Thyroid gland (tissue), 4 donors: ENCODE measurements around the gene NDUFS7. TPM values are rescaled to one million over a fixed set of nuclear protein-coding genes. Genes with fewer than 3 reads are reported as not detected.

Experiments
- DNase-seq, 2 donors: peaks; one replicate each; pipeline ENCODE4 v3.0.0-alpha.2; 2019
- H3K27ac ChIP-seq, 3 donors: fragments of 200-600 bp; sonication (generic); 1 replicate in 2 of 3; 2 replicates in 1 of 3; pipeline ENCODE4 v1.5.1; 2016 to 2019; ENCODE audit warnings: mild to moderate bottlenecking in 1 of 3, moderate library complexity in 1 of 3
- H3K27me3 ChIP-seq: fragments of 200-600 bp; sonication (generic); one replicate; pipeline ENCODE4 v1.5.1; 2019
- H3K36me3 ChIP-seq, 2 donors: fragments of 200-600 bp; sonication (generic); one replicate each; pipeline ENCODE4 v1.5.1; 2016 to 2019
- H3K4me1 ChIP-seq, 2 donors: fragments of 200-600 bp; sonication (generic); one replicate each; pipeline ENCODE4 v1.5.1; 2017 to 2019
- H3K4me3 ChIP-seq, 3 donors: fragments of 200-600 bp; sonication (generic); replicated peaks in 1 of 3; 1 replicate in 2 of 3; 2 replicates in 1 of 3; pipeline ENCODE4 v1.5.1; 2016; ENCODE audit warnings: mild to moderate bottlenecking in 1 of 3
- H3K9me3 ChIP-seq: fragments of 200-600 bp; sonication (generic); one replicate; pipeline ENCODE4 v1.5.1; 2017
- CTCF ChIP-seq, 6 experiments: fragments of 200-600 bp in 3 of 6; fragments of 450-650 bp in 3 of 6; sonication (generic) in 3 of 6; IDR thresholded peaks; one replicate each; pipeline ENCODE4 v1.5.1; 2016 to 2019; ENCODE audit warnings: antibody characterized with exemption in 6 of 6, mild to moderate bottlenecking in 2 of 6, inconsistent platforms in 1 of 6, moderate library complexity in 1 of 6
- POLR2A ChIP-seq, 2 donors: fragments of 450-650 bp; IDR thresholded peaks; one replicate each; pipeline ENCODE4 v1.6.1; 2017; ENCODE audit warnings: antibody characterized with exemption in 2 of 2, mild to moderate bottlenecking in 2 of 2, moderate library complexity in 1 of 2
- WGBS, 2 donors: methylation state at CpG; one replicate each; pipeline ENCODE4 v1.1.5; 2017; 5-methylcytosine and 5-hydroxymethylcytosine counted together
- intact Hi-C: fragments of 100-400 bp; cut with DNase I; formaldehyde crosslinking; loops from one replicate; pipeline ENCODE4 v1.15.1; 2023
- total RNA-seq, 4 donors: library from RNA; depleted of rRNA; stranded (reverse); fragments of >200 nt; gene quantifications; one replicate each; pipeline ENCODE4 v1.2.3, GENCODE V29; 2016

NDUFS7 gene
- total RNA-seq, 4 donors from 2014 or later: 75.2 to 185 (median 108) TPM

DNA sequence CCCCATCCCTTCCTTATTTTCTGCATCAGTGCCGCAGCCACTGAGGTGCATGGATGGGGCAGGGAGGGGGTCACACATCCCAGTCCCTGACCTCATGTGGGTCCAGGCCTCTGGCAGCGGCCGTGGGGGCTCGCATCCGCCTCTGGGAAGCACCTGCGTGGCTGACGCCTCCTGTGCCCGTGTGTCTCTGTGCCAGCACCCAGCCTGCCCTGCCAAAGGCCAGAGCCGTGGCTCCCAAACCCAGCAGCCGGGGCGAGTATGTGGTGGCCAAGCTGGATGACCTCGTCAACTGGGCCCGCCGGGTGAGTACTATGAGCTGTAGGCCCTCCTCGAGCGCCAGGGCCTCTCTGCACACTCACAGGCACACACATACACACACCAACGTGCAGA lies 4.9 kb downstream of the NDUFS7 start:
- Histone ChIP-seq H3K9me3 (no peaks in the 10 kb centered on the region), H3K27ac (no peak overlapping the region), H3K27me3 (no peaks in the 10 kb centered on the region), H3K36me3 (peaks cover 38% of the 10 kb centered on the region in 2 donors), H3K4me1 (peaks cover 11 to 18% of the 10 kb centered on the region in 2 donors), H3K4me3 (no peak overlapping the region)
- WGBS, 2 donors: 89 to 97% methylated on average over 5 to 11 of the region's 17 CpGs
- TF ChIP-seq CTCF (IDR thresholded peaks at IDR 0.05) (no peak), POLR2A (IDR thresholded peaks at IDR 0.05) (no peak)
- no peak for DNase-seq
- intact Hi-C loops: no loop called here

DNA sequence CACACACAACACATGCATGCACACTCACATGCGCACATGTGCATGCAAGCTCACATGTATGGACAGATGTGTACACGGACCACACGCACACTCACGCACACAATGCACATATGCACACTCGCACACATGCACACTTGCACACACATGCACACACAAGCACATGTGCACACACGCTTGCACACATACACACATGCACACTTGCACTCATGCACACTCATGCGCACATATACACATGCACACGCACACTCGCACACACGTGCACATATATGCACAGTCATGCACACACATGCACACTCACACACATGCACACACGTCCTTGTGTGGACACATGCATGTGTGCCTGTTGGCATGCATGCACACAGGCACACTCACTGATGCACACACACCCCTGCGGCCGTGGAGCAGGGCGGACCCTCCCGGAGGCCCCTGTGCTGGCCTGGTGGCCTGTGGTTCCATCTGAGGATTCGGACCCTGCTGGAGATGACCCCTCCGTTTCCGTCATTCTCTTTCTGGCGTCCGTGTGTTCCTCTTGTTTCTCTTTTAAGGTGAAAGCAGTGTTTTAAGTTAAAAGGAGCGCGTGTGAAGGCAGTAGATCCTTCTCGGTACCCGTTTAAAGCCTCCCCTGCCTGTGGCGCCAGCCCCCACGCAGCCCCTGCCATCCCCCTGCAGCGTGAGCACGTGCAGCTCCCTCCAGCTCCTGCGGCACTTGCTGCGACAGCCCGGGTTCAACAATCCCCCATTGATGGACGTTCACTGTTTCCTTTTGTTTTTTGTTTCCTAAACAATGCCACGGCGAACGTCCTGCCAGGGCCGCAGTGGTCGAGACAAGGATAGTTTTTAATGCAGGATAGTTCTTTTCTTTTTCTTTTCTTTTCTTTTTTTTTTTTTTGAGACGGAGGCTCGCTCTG lies 5.6 kb downstream of the NDUFS7 start:
- Histone ChIP-seq H3K4me3 (no peak overlapping the region), H3K4me1 (peaks cover 11 to 18% of the 10 kb centered on the region in 2 donors), H3K36me3 (peaks cover 38% of the 10 kb centered on the region in 2 donors), H3K27ac (no peak overlapping the region), H3K27me3 (no peaks in the 10 kb centered on the region), H3K9me3 (no peaks in the 10 kb centered on the region)
- no peak for DNase-seq
- intact Hi-C loops: no loop called here
- 95% methylated on average over 38 to 39 of the region's 39 CpGs for WGBS, 2 donors
- TF ChIP-seq POLR2A (IDR thresholded peaks at IDR 0.05): no peak
- TF ChIP-seq CTCF (IDR thresholded peaks at IDR 0.05): no peak

DNA sequence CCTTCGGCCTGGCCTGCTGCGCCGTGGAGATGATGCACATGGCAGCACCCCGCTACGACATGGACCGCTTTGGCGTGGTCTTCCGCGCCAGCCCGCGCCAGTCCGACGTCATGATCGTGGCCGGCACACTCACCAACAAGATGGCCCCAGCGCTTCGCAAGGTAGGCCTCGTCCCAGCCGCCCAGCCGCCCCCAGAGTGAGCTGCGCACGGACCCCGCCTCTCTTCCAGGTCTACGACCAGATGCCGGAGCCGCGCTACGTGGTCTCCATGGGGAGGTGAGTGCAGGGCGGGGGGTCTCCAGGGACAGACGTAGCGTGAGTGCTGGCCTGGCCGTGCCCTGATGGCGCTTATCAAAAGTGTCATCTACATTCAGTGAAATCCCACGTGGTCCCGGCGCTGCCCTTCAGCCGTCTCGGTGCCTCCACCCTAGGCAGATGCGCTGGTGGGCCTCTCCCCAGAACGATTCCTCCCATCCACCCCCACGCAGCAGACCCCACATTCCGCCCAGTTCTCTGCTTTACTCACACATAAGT lies 7.2 kb downstream of the NDUFS7 start:
- intact Hi-C loops: no loop called here
- Histone ChIP-seq H3K4me3 (no peak overlapping the region), H3K27me3 (no peaks in the 10 kb centered on the region), H3K36me3 (peaks cover 38 to 41% of the 10 kb centered on the region in 2 donors), H3K27ac (no peak overlapping the region), H3K4me1 (peaks cover 0 to 3% of the 10 kb centered on the region in 2 donors), H3K9me3 (no peaks in the 10 kb centered on the region)
- TF ChIP-seq CTCF (IDR thresholded peaks at IDR 0.05) (no peak), POLR2A (IDR thresholded peaks at IDR 0.05) (no peak)
- no peak for DNase-seq
- whole genome bisulfite sequencing, 2 donors: 96% methylated on average over 31 to 42 of the region's 42 CpGs

GRCh38 chr19:1392407-1392806 lies 8.7 kb downstream of the NDUFS7 start:
- TF ChIP-seq CTCF (IDR thresholded peaks at IDR 0.05) (no peak), POLR2A (IDR thresholded peaks at IDR 0.05) (no peak)
- intact Hi-C loops: no loop called here
- Histone ChIP-seq H3K4me3 (no peak overlapping the region), H3K4me1 (peaks cover 0 to 6% of the 10 kb centered on the region in 2 donors), H3K27me3 (no peaks in the 10 kb centered on the region), H3K9me3 (no peaks in the 10 kb centered on the region), H3K27ac (no peak overlapping the region), H3K36me3 (peaks cover 38 to 41% of the 10 kb centered on the region in 2 donors)
- 96 to 97% methylated on average over 15 of the region's 15 CpGs for WGBS, 2 donors
- no peak for DNase-seq

DNA sequence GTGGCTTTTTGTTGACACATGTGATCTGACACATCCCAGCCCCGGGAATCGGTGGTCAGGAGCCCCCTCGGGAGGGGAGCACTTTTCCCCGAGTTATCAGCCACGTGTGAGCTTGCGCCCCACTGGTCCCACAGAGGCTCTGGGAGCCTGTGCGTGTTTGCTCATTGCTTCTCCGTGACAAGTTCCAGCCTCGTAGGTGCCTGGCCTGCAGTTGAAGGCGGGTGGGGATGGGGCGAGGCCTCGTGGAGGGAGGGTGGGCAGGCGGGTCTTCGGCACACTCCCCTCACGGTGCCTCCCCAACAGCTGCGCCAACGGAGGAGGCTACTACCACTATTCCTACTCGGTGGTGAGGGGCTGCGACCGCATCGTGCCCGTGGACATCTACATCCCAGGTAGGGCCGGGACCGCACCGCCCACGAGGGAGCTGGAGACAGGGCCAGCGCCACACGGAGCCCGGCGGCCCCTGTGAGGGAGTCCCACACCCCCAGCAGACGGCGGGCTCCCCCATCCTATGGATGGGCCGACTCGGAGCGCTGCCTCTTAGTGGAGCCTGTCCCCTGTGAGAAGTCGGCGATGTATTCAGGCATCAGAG lies 9.3 kb downstream of the NDUFS7 start:
- Histone ChIP-seq H3K4me3 (no peak overlapping the region), H3K36me3 (peaks cover 38 to 41% of the 10 kb centered on the region in 2 donors), H3K4me1 (peaks cover 0 to 6% of the 10 kb centered on the region in 2 donors), H3K27me3 (no peaks in the 10 kb centered on the region), H3K27ac (no peak overlapping the region), H3K9me3 (no peaks in the 10 kb centered on the region)
- TF ChIP-seq POLR2A (IDR thresholded peaks at IDR 0.05) (no peak), CTCF (IDR thresholded peaks at IDR 0.05) (no peak)
- intact Hi-C loops: no loop called here
- DNase-seq: no peak
- 93% methylated on average over 3 to 27 of the region's 37 CpGs for WGBS, 2 donors
